ENCODE measurements around the gene PLCD1. TPM values are rescaled to one million over a fixed set of nuclear protein-coding genes. Genes with fewer than 3 reads are reported as not detected.
"Not testable (repeated sequence)": the region's sequence is repeated elsewhere in the genome, so short reads cannot be mapped to it uniquely, and the experiment has no call there.

PLCD1 gene
- total and polyA plus RNA-seq, 5 donors from 2014 or later, result 26.2 to 47.5 (median 29.7) TPM

GRCh38 chr3:37979541-37980461 lies 49.6 kb downstream of the PLCD1 start:
- no peak overlapping the region for H3K4me3 ChIP-seq (ENCODE audit: low read depth, low read length)
- H3K27ac Mint-ChIP-seq, result no peak overlapping the region
- H3K9me3 ChIP-seq (ENCODE audit: control insufficient read depth in 2 of 2, low read length in 2 of 2), result no peaks in the 10 kb centered on the region
- peaks cover 20% of the 10 kb centered on the region for H3K27me3 Mint-ChIP-seq
- ATAC-seq (ENCODE audit: low read depth in 2 of 2) (no peak), DNase-seq (no peak)
- H3K4me3 Mint-ChIP-seq, result no peak overlapping the region
- no peaks in the 10 kb centered on the region for H3K36me3 Mint-ChIP-seq
- H3K4me1 ChIP-seq (ENCODE audit: control insufficient read depth, insufficient read depth, low read length, poor library complexity, severe bottlenecking), result no peaks in the 10 kb centered on the region
- peaks cover 0 to 3% (median 1%) of the 10 kb centered on the region in 4 donors for H3K4me1 Mint-ChIP-seq
- no peaks in the 10 kb centered on the region for H3K9me3 Mint-ChIP-seq
- H3K36me3 ChIP-seq (ENCODE audit: control insufficient read depth, insufficient read depth, low read length), result no peaks in the 10 kb centered on the region
- H3K27ac ChIP-seq (ENCODE audit: insufficient read depth, low read length, poor library complexity, severe bottlenecking), result no peak overlapping the region
- peaks cover 3% of the 10 kb centered on the region for H3K27me3 ChIP-seq (ENCODE audit: control insufficient read depth, insufficient read depth, low read length)

DNA sequence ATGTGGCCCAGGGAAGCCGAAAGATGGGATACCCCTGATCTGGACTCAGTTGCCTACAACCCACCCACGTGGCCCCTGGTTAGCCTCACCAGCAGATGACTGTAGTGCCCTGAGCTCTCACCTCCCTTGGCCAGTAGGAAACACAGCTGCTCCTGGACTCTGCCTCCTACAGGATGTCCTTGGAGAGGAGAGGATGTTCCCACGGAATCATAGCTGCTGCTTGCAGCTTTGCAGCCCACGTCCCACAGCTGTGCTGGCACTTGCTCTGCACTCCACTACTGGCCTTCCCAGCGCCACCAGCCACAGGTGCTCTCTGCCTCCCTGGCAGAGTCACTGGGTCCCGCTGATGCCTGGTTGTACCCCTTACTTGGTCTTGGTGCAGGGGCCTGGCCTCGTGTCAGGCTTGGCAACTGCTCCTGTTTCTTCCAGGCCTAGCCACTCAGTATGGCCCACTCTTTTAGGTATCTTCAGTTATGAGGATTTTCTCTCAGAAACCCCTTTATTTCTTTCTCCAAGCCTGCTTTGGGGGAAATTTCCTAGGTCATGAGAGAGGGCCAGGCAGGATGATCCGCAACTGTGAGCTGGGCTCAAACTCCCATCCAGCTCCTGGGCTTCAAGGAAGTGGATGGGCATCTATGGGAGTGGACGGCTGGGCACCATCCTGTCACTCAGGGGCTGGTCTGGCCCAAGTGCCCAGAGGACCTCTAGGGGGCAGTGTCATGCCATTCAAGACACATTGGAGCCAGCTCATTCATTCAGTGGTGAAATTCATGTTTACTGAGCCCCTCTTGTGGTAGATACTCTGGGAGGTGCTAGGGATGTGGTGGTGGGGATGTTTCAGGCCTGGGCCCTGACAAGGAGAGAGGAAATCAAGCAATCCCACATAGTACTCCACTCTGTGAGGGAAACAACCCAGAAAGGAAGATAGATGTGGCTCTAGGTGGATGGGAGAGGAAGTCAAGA lies 55.0 kb downstream of the PLCD1 start:
- no peak overlapping the region for H3K27ac ChIP-seq (ENCODE audit: insufficient read depth, low read length, poor library complexity, severe bottlenecking)
- H3K27me3 ChIP-seq (ENCODE audit: control insufficient read depth, insufficient read depth, low read length), result peaks cover 3% of the 10 kb centered on the region
- peaks cover 6% of the 10 kb centered on the region for H3K27me3 Mint-ChIP-seq
- no peak overlapping the region for H3K4me3 Mint-ChIP-seq
- no peaks in the 10 kb centered on the region for H3K9me3 ChIP-seq (ENCODE audit: control insufficient read depth in 2 of 2, low read length in 2 of 2)
- H3K36me3 ChIP-seq (ENCODE audit: control insufficient read depth, insufficient read depth, low read length), result no peaks in the 10 kb centered on the region
- DNase-seq (peak; percentile 53 to 76 (median 70)), ATAC-seq (ENCODE audit: low read depth in 2 of 2) (peak; percentile 88 to 90)
- H3K9me3 Mint-ChIP-seq, result peaks cover 0 to 1% (median 0%) of the 10 kb centered on the region in 7 donors
- H3K4me1 ChIP-seq (ENCODE audit: control insufficient read depth, insufficient read depth, low read length, poor library complexity, severe bottlenecking), result no peaks in the 10 kb centered on the region
- H3K4me1 Mint-ChIP-seq, result peaks cover 0 to 4% (median 3%) of the 10 kb centered on the region in 4 donors
- no peak overlapping the region for H3K27ac Mint-ChIP-seq
- no peak overlapping the region for H3K4me3 ChIP-seq (ENCODE audit: low read depth, low read length)
- no peaks in the 10 kb centered on the region for H3K36me3 Mint-ChIP-seq

DNA sequence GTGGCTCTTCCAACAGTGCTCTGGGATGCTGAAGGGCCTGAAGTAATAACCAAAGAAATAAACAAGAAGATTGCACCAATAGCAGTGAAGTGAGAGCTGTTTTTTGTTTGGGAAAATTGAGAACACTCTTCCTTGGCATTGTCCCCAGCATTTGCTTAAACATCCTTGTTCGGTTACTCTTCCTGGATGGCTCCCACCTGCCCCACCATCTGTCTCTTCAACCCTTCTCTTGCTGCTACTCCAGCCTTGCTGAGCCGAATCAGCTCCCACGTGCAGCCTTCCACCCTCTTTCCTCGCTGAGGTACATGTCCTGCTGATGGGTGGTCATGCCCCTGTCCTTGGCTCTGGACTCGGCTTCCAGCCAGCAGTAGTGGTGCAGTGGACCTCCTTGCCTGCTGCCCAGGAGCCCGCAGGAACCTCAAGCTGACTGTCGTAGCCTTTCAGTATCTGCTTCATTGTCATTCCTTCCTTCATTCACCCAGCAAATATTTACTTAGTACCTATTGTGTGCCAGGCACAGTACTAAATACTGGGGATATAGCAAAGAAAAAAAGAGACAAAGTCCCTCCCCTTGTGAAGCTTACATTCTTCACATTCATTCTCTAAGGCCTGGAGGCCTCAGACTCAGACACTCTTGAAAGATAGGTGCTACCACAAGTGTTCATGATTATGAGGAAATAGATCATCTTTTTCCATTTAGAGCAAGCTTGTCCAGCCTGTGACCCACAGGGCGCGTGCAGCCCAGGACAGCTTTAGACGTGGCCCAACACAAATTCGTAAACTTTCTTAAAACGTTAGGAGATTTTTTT lies 56.0 kb downstream of the PLCD1 start:
- no peaks in the 10 kb centered on the region for H3K9me3 ChIP-seq (ENCODE audit: control insufficient read depth in 2 of 2, low read length in 2 of 2)
- Mint-ChIP-seq H3K9me3 (peaks cover 0 to 1% (median 0%) of the 10 kb centered on the region in 7 donors), H3K27me3 (peaks cover 4% of the 10 kb centered on the region), H3K27ac (peak overlapping the region in 1 of 3 donors; percentile 59), H3K36me3 (no peaks in the 10 kb centered on the region), H3K4me3 (no peak overlapping the region), H3K4me1 (peaks cover 0 to 4% (median 3%) of the 10 kb centered on the region in 4 donors)
- no peaks in the 10 kb centered on the region for H3K36me3 ChIP-seq (ENCODE audit: control insufficient read depth, insufficient read depth, low read length)
- DNase-seq (no peak), ATAC-seq (ENCODE audit: low read depth in 2 of 2) (no peak)
- H3K4me1 ChIP-seq (ENCODE audit: control insufficient read depth, insufficient read depth, low read length, poor library complexity, severe bottlenecking), result no peaks in the 10 kb centered on the region
- no peak overlapping the region for H3K27ac ChIP-seq (ENCODE audit: insufficient read depth, low read length, poor library complexity, severe bottlenecking)
- peaks cover 2% of the 10 kb centered on the region for H3K27me3 ChIP-seq (ENCODE audit: control insufficient read depth, insufficient read depth, low read length)
- no peak overlapping the region for H3K4me3 ChIP-seq (ENCODE audit: low read depth, low read length)

DNA sequence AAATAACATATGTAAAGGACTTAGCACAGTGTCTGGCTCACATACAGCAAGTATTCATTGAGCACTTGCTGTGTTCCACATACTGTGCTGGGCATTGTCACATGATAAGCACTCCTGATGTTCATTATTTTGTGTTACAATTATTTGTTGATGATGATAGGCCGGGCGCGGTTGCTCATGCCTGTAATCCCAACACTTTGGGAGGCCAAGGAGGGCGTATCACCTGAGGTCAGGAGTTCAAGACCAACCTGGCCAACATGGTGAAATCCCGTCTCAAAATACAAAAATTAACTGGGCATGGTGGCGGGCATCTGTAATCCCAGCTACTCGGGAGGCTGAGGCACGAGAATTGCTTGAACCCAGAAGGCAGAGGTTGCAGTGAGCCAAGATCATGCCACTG lies 57.4 kb downstream of the PLCD1 start:
- not testable (repeated sequence) for H3K9me3 ChIP-seq (ENCODE audit: control insufficient read depth in 2 of 2, low read length in 2 of 2); H3K27ac Mint-ChIP-seq; ATAC-seq (ENCODE audit: low read depth in 2 of 2); H3K27me3 ChIP-seq (ENCODE audit: control insufficient read depth, insufficient read depth, low read length); H3K4me3 Mint-ChIP-seq; H3K4me3 ChIP-seq (ENCODE audit: low read depth, low read length); H3K4me1 Mint-ChIP-seq; H3K4me1 ChIP-seq (ENCODE audit: control insufficient read depth, insufficient read depth, low read length, poor library complexity, severe bottlenecking); H3K27ac ChIP-seq (ENCODE audit: insufficient read depth, low read length, poor library complexity, severe bottlenecking); H3K27me3 Mint-ChIP-seq; H3K36me3 ChIP-seq (ENCODE audit: control insufficient read depth, insufficient read depth, low read length); H3K36me3 Mint-ChIP-seq; H3K9me3 Mint-ChIP-seq; DNase-seq

GRCh38 chr3:37971467-37971866 lies 58.0 kb downstream of the PLCD1 start:
- no peak overlapping the region for H3K27ac Mint-ChIP-seq
- DNase-seq (no peak), ATAC-seq (ENCODE audit: low read depth in 2 of 2) (no peak)
- Histone ChIP-seq H3K4me3 (ENCODE audit: low read depth, low read length) (no peak overlapping the region), H3K9me3 (ENCODE audit: control insufficient read depth in 2 of 2, low read length in 2 of 2) (no peaks in the 10 kb centered on the region), H3K27me3 (ENCODE audit: control insufficient read depth, insufficient read depth, low read length) (no peaks in the 10 kb centered on the region), H3K27ac (ENCODE audit: insufficient read depth, low read length, poor library complexity, severe bottlenecking) (no peak overlapping the region), H3K4me1 (ENCODE audit: control insufficient read depth, insufficient read depth, low read length, poor library complexity, severe bottlenecking) (no peaks in the 10 kb centered on the region), H3K36me3 (ENCODE audit: control insufficient read depth, insufficient read depth, low read length) (no peaks in the 10 kb centered on the region)
- H3K9me3 Mint-ChIP-seq, result peaks cover 0 to 1% (median 0%) of the 10 kb centered on the region in 7 donors
- peaks cover 10% of the 10 kb centered on the region for H3K27me3 Mint-ChIP-seq
- H3K4me1 Mint-ChIP-seq, result peaks cover 0 to 4% (median 3%) of the 10 kb centered on the region in 4 donors
- H3K4me3 Mint-ChIP-seq, result no peak overlapping the region
- H3K36me3 Mint-ChIP-seq, result no peaks in the 10 kb centered on the region

- Histone ChIP-seq H3K27ac (ENCODE audit: insufficient read depth, low read length, poor library complexity, severe bottlenecking) (no peak overlapping the region), H3K4me1 (ENCODE audit: control insufficient read depth, insufficient read depth, low read length, poor library complexity, severe bottlenecking) (no peaks in the 10 kb centered on the region), H3K9me3 (ENCODE audit: control insufficient read depth in 2 of 2, low read length in 2 of 2) (no peaks in the 10 kb centered on the region), H3K36me3 (ENCODE audit: control insufficient read depth, insufficient read depth, low read length) (no peaks in the 10 kb centered on the region), H3K4me3 (ENCODE audit: low read depth, low read length) (no peak overlapping the region), H3K27me3 (ENCODE audit: control insufficient read depth, insufficient read depth, low read length) (no peaks in the 10 kb centered on the region)
- H3K4me1 Mint-ChIP-seq, result peaks cover 0 to 4% (median 3%) of the 10 kb centered on the region in 4 donors
- peak overlapping the region in 1 of 3 donors; percentile 61 for H3K27ac Mint-ChIP-seq
- H3K27me3 Mint-ChIP-seq, result peaks cover 10% of the 10 kb centered on the region
- peaks cover 0 to 1% (median 0%) of the 10 kb centered on the region in 7 donors for H3K9me3 Mint-ChIP-seq
- no peak overlapping the region for H3K4me3 Mint-ChIP-seq
- no peaks in the 10 kb centered on the region for H3K36me3 Mint-ChIP-seq
- no peak for DNase-seq
- no peak for ATAC-seq (ENCODE audit: low read depth in 2 of 2)
Measured at GRCh38 chr3:37970802-37971201, 58.6 kb downstream of the PLCD1 start.

- H3K4me1 Mint-ChIP-seq, result peaks cover 0 to under 1% (median under 1%) of the 10 kb centered on the region in 4 donors
- H3K9me3 Mint-ChIP-seq, result peaks cover 0 to 1% (median 0%) of the 10 kb centered on the region in 7 donors
Measured at GRCh38 chr3:37969596-37970100, 59.8 kb downstream of the PLCD1 start.

More at GRCh38 chr3:37969596-37970100, 59.8 kb downstream of the PLCD1 start:
- no peaks in the 10 kb centered on the region for H3K4me1 ChIP-seq (ENCODE audit: control insufficient read depth, insufficient read depth, low read length, poor library complexity, severe bottlenecking)
- no peaks in the 10 kb centered on the region for H3K36me3 Mint-ChIP-seq
- no peak overlapping the region for H3K4me3 ChIP-seq (ENCODE audit: low read depth, low read length)
- H3K27ac Mint-ChIP-seq, result peak overlapping the region in 1 of 3 donors; percentile 60
- no peak for ATAC-seq (ENCODE audit: low read depth in 2 of 2)
- H3K27me3 ChIP-seq (ENCODE audit: control insufficient read depth, insufficient read depth, low read length), result no peaks in the 10 kb centered on the region
- H3K27ac ChIP-seq (ENCODE audit: insufficient read depth, low read length, poor library complexity, severe bottlenecking), result no peak overlapping the region
- no peak for DNase-seq
- no peaks in the 10 kb centered on the region for H3K36me3 ChIP-seq (ENCODE audit: control insufficient read depth, insufficient read depth, low read length)
- H3K9me3 ChIP-seq (ENCODE audit: control insufficient read depth in 2 of 2, low read length in 2 of 2), result no peaks in the 10 kb centered on the region
- H3K27me3 Mint-ChIP-seq, result peaks cover 14% of the 10 kb centered on the region
- H3K4me3 Mint-ChIP-seq, result no peak overlapping the region
